SK-N-SH (cell line): ENCODE data around the gene TPM4. TPM values are rescaled to one million over a fixed set of nuclear protein-coding genes. Genes with fewer than 3 reads are reported as not detected.

ENCODE experiments used
- CTCF ChIA-PET: fragments of 300-600, 350-600 bp; formaldehyde crosslinking; extraction: SDS; loops from one replicate; lab custom pipeline; 2021; lab: Yijun Ruan, JAX
- POLR2A ChIA-PET: fragments of 350-600 bp; sonication (Branson Sonifier 250); formaldehyde crosslinking; extraction: SDS; loops from one replicate; lab custom pipeline; 2020; ENCODE audit warnings: antibody characterized with exemption, inconsistent platforms; lab: Yijun Ruan, JAX
- DNase-seq: peaks from one replicate; pipeline ENCODE4 v3.0.0; 2012
- H2AFZ ChIP-seq: fragments of 200-600 bp; sonication (generic); 2 replicates; pipeline ENCODE4 v1.8.1; 2016; ENCODE audit warnings: antibody characterized with exemption, mild to moderate bottlenecking, low read depth
- H3F3A ChIP-seq: fragments of 200-600 bp; sonication (generic); replicated peaks from 2 replicates; pipeline ENCODE3; 2016; ENCODE audit warnings: antibody characterized with exemption, mild to moderate bottlenecking; ENCODE audit not compliant: insufficient read depth
- H3K27ac ChIP-seq, 2 experiments: fragments of 200-500 bp in 1 of 2; fragments of 200-600 bp in 1 of 2; sonication (Bioruptor generic) in 1 of 2; sonication (generic), shearing (Covaris generic) in 1 of 2; 2 replicates each; pipeline versions ENCODE4 v1.5.1 to v1.6.1; 2014 to 2016; ENCODE audit warnings: low read depth in 2 of 2, inconsistent platforms in 1 of 2, low read length in 1 of 2, mild to moderate bottlenecking in 1 of 2, mixed read lengths in 1 of 2
- H3K27me3 ChIP-seq: fragments of 200-600 bp; sonication (generic), shearing (Covaris generic); 2 replicates; pipeline ENCODE4 v1.6.1; 2016; ENCODE audit warnings: mixed run types; ENCODE audit not compliant: insufficient read depth
- H3K36me3 ChIP-seq, 2 experiments: fragments of 200-500 bp in 1 of 2; fragments of 200-600 bp in 1 of 2; sonication (Bioruptor generic) in 1 of 2; sonication (generic) in 1 of 2; replicated peaks in 1 of 2; 2 replicates each; pipeline versions ENCODE3 to v1.5.1; 2014 to 2016; ENCODE audit warnings: low read length in 1 of 2, mild to moderate bottlenecking in 1 of 2; ENCODE audit not compliant: insufficient read depth in 2 of 2, control insufficient read depth in 1 of 2
- H3K4me1 ChIP-seq, 2 experiments: fragments of 200-500 bp in 1 of 2; fragments of 200-600 bp in 1 of 2; sonication (Bioruptor generic) in 1 of 2; sonication (generic), shearing (Covaris generic) in 1 of 2; 2 replicates each; pipeline versions ENCODE4 v1.5.1 to v1.6.1; 2014 to 2016; ENCODE audit warnings: low read depth in 1 of 2, low read length in 1 of 2, mixed run types in 1 of 2; ENCODE audit not compliant: insufficient read depth in 2 of 2, control insufficient read depth in 1 of 2
- H3K4me2 ChIP-seq: fragments of 200-600 bp; sonication (generic), shearing (Covaris generic); 2 replicates; pipeline ENCODE4 v1.6.1; 2017; ENCODE audit warnings: mixed run types
- H3K4me3 ChIP-seq, 2 experiments: fragments of 200-500 bp in 1 of 2; fragments of 200-600 bp in 1 of 2; sonication (Bioruptor generic) in 1 of 2; sonication (generic), shearing (Covaris generic) in 1 of 2; 2 replicates each; pipeline versions ENCODE4 v1.5.1 to v1.8.1; 2014 to 2016; ENCODE audit warnings: low read depth in 2 of 2, inconsistent platforms in 1 of 2, low read length in 1 of 2, mild to moderate bottlenecking in 1 of 2, mixed read lengths in 1 of 2, moderate library complexity in 1 of 2
- H3K79me2 ChIP-seq: fragments of 200-600 bp; sonication (generic); 2 replicates; pipeline ENCODE4 v1.8.1; 2017; ENCODE audit warnings: mild to moderate bottlenecking; ENCODE audit not compliant: insufficient read depth
- H3K9ac ChIP-seq: fragments of 200-600 bp; sonication (generic); 2 replicates; pipeline ENCODE4 v1.6.1; 2017; ENCODE audit warnings: mixed run types
- H3K9me2 ChIP-seq: fragments of 200-600 bp; sonication (generic); 2 replicates; pipeline ENCODE4 v1.6.1; 2017; ENCODE audit warnings: mixed run types
- H3K9me3 ChIP-seq: fragments of 200-600 bp; sonication (generic); 2 replicates; pipeline ENCODE4 v1.6.1; 2017; ENCODE audit warnings: mixed run types, mild to moderate bottlenecking, moderate library complexity
- H4K20me1 ChIP-seq: fragments of 200-600 bp; sonication (generic); 2 replicates; pipeline ENCODE4 v1.6.1; 2017; ENCODE audit warnings: mild to moderate bottlenecking, mixed run types; ENCODE audit not compliant: insufficient read depth
- CHD2 ChIP-seq: fragments of 150-350 bp; IDR thresholded peaks from 2 replicates; pipeline ENCODE4 v1.6.1; 2018; ENCODE audit warnings: low read length; ENCODE audit not compliant: partially characterized antibody
- CTCF ChIP-seq: fragments of 200-600 bp; sonication (generic); IDR thresholded peaks from 2 replicates; pipeline ENCODE4 v1.6.1; 2017; ENCODE audit warnings: antibody characterized with exemption, mild to moderate bottlenecking, moderate library complexity
- ELF1 ChIP-seq: IDR thresholded peaks from 2 replicates; pipeline ENCODE4 v1.4.0; 2012
- EP300 ChIP-seq, 2 experiments: IDR thresholded peaks; 2 replicates each; pipeline versions ENCODE4 v1.4.0 to v1.6.1; 2012; ENCODE audit warnings: borderline replicate concordance in 1 of 2, low read depth in 1 of 2, low read length in 1 of 2
- FOSL2 ChIP-seq: IDR thresholded peaks from 2 replicates; pipeline ENCODE4 v1.4.0; 2012; ENCODE audit warnings: low read depth, mild to moderate bottlenecking, moderate library complexity, borderline replicate concordance
- FOXJ3 ChIP-seq: sonication (generic); formaldehyde crosslinking; IDR thresholded peaks from 2 replicates; pipeline ENCODE4 v1.5.1; 2020; ENCODE audit warnings: mild to moderate bottlenecking, missing genetic modification reagents
- GABPA ChIP-seq: IDR thresholded peaks from 2 replicates; pipeline ENCODE4 v1.4.0; 2012; ENCODE audit warnings: low read depth, mild to moderate bottlenecking
- GATA2 ChIP-seq: sonication (generic); formaldehyde crosslinking; IDR thresholded peaks from 2 replicates; pipeline ENCODE4 v1.5.0; 2020; ENCODE audit warnings: mild to moderate bottlenecking, missing genetic modification reagents
- JUND ChIP-seq: IDR thresholded peaks from 2 replicates; pipeline ENCODE4 v1.4.0; 2012
- MXI1 ChIP-seq: IDR thresholded peaks from 2 replicates; pipeline ENCODE4 v1.6.1; 2012; ENCODE audit warnings: mild to moderate bottlenecking, low read depth, low read length, improper control_type of control experiment
- PBX3 ChIP-seq: IDR thresholded peaks from 2 replicates; pipeline ENCODE4; 2012
- POLR2AphosphoS5 ChIP-seq: IDR thresholded peaks from 2 replicates; pipeline ENCODE4 v1.6.1; 2012; ENCODE audit warnings: low read depth, low read length
- RAD21 ChIP-seq: IDR thresholded peaks from 2 replicates; pipeline ENCODE4 v1.6.1; 2012; ENCODE audit warnings: mild to moderate bottlenecking, low read length
- RCOR1 ChIP-seq: fragments of 150-350 bp; IDR thresholded peaks from 2 replicates; pipeline ENCODE4 v1.6.1; 2017; ENCODE audit warnings: antibody characterized with exemption, low read length
- RFX5 ChIP-seq: IDR thresholded peaks from 2 replicates; pipeline ENCODE4 v1.6.1; 2012; ENCODE audit warnings: mild to moderate bottlenecking, improper control_type of control experiment, low read length
- RXRA ChIP-seq: IDR thresholded peaks from 2 replicates; pipeline ENCODE4 v1.4.0; 2012; ENCODE audit warnings: low read depth, mild to moderate bottlenecking, borderline replicate concordance
- SIN3A ChIP-seq: IDR thresholded peaks from 2 replicates; pipeline ENCODE4 v1.6.1; 2012; ENCODE audit warnings: low read depth, mild to moderate bottlenecking, low read length, moderate library complexity, borderline replicate concordance
- SMC3 ChIP-seq: IDR thresholded peaks from 2 replicates; pipeline ENCODE4 v1.6.1; 2012; ENCODE audit warnings: low read depth, low read length, improper control_type of control experiment
- TAF1 ChIP-seq: IDR thresholded peaks from 2 replicates; pipeline ENCODE4 v1.6.1; 2012; ENCODE audit warnings: low read depth, mild to moderate bottlenecking, low read length, moderate library complexity, borderline replicate concordance
- TCF12 ChIP-seq: IDR thresholded peaks from 2 replicates; pipeline ENCODE4 v1.4.0; 2012
- TEAD4 ChIP-seq: IDR thresholded peaks from 2 replicates; pipeline ENCODE4 v1.4.0; 2012; ENCODE audit warnings: mild to moderate bottlenecking, borderline replicate concordance; ENCODE audit not compliant: insufficient read depth
- USF1 ChIP-seq: IDR thresholded peaks from 2 replicates; pipeline ENCODE4 v1.4.0; 2012; ENCODE audit warnings: low read depth, borderline replicate concordance
- YY1 ChIP-seq: IDR thresholded peaks from 2 replicates; pipeline ENCODE4 v1.4.0; 2012; ENCODE audit warnings: low read depth, mild to moderate bottlenecking
- WGBS: methylation state at CpG from one replicate; pipeline ENCODE4 v1.1.6; 2017; ENCODE audit warnings: low lambda C conversion rate; 5-methylcytosine and 5-hydroxymethylcytosine counted together
- polyA plus RNA-seq, 3 experiments: library from polyadenylated mRNA; depleted of rRNA; stranded (reverse); fragments of >200 nt; gene quantifications; 2 replicates each; pipeline ENCODE4 v1.2.3, GENCODE V29; 2012
- TF ChIP-seq, protein P1 (sequence below): IDR thresholded peaks from 2 replicates; pipeline ENCODE4 v1.4.0; 2012; ENCODE audit warnings: low read depth
- TF ChIP-seq, protein P2 (sequence below): fragments of 150-350 bp; IDR thresholded peaks from 2 replicates; pipeline ENCODE4 v1.6.1; 2016; ENCODE audit warnings: mild to moderate bottlenecking, low read depth, low read length

The TPM4 gene
- polyA plus RNA-seq, 1 of the 3 experiments (the other 2 are of a cell fraction), result 440 TPM

DNA sequence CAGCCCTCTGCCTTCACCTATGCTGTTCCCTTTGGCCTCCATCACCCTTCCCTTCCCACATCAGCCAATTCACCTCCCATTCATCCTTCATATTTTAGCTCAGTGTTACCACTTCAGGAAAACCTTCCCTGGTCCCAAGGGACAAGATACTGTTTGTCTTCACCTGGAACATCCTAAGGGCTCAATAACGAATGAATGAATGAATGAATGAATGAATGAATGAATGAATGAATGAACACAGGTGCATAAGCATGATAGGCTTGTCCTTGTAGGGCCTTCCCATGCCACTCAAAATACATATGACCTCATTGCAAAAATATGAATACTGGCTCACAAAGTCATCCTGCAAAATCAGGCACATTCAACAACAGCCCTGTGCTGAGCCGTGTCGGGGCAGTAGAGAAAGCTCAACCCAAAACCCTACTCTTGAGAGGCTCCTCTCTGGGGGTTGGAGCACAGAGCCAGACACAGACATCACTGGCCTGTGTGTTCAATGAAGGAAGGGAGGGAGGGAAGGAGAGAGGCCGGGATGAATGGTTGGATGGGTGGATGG is 33.7 kb upstream of the TPM4 start (continued):
- TF ChIP-seq RAD21, result no peak
- no peak for TF ChIP-seq CHD2
- TF ChIP-seq YY1, result no peak
- no peak for TF ChIP-seq JUND
- no peak for TF ChIP-seq USF1
- TF ChIP-seq GABPA, result no peak
- TF ChIP-seq TAF1, result no peak
- TF ChIP-seq FOXJ3, result no peak
- TF ChIP-seq SMC3, result no peak
- TF ChIP-seq MXI1, result no peak

DNA sequence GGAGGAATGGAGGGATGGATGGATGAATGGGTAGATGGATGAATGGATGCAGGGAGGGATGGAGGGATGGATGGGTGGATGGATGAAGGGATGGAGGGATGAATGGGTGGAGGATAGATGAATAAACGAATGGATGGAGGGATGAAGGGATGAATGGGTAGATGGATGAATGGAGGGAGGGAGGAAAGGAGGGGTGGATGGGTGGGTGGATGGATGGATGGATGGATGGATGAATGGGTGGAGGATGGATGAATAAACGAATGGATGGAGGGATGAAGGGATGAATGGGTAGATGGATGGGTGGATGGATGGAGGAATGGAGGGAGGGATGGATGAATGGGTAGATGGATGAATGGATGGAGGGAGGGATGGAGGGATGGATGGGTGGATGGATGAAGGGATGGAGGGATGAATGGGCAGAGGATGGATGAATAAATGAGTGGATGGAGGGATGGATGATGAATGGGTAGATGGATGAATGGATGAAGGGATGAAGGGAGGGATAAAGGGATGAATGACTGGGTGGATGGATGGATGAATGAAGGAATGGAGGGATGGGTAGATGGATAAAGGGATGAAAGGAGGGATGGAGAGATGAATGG is 33.0 kb upstream of the TPM4 start:
- Histone ChIP-seq H3K36me3 (no peaks in the 10 kb centered on the region), H3K27me3 (peaks cover 8% of the 10 kb centered on the region; the same call in 1 of the 2 replicates), H3K9ac (no peak overlapping the region), H3K9me3 (no peaks in the 10 kb centered on the region), H3K79me2 (no peaks in the 10 kb centered on the region), H3K4me3 (no peak overlapping the region), H3K9me2 (no peaks in the 10 kb centered on the region), H3K4me2 (no peak overlapping the region), H2AFZ (no peak overlapping the region), H3F3A (no peaks in the 10 kb centered on the region), H4K20me1 (no peaks in the 10 kb centered on the region), H3K4me1 (no peaks in the 10 kb centered on the region; a peak in 1 of 4 replicates), H3K27ac (no peak overlapping the region)
- DNase-seq, result no peak
- TF ChIP-seq TEAD4 (no peak), CHD2 (no peak), SIN3A (no peak), POLR2AphosphoS5 (no peak), USF1 (no peak), FOSL2 (no peak), RCOR1 (no peak), ELF1 (no peak), CTCF (no peak), TCF12 (no peak), FOXJ3 (no peak), RFX5 (no peak), TAF1 (no peak), JUND (no peak), PBX3 (no peak), RXRA (no peak), GATA2 (CRISPR knock-in tag) (no peak), EP300 (IDR thresholded peaks at IDR 0.05; ENCODE audit: borderline replicate concordance in 1 of 2, low read depth in 1 of 2, low read length in 1 of 2) (no peak)
- TF ChIP-seq, protein P1, sequence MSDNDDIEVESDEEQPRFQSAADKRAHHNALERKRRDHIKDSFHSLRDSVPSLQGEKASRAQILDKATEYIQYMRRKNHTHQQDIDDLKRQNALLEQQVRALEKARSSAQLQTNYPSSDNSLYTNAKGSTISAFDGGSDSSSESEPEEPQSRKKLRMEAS, result no peak
- TF ChIP-seq, protein P2, sequence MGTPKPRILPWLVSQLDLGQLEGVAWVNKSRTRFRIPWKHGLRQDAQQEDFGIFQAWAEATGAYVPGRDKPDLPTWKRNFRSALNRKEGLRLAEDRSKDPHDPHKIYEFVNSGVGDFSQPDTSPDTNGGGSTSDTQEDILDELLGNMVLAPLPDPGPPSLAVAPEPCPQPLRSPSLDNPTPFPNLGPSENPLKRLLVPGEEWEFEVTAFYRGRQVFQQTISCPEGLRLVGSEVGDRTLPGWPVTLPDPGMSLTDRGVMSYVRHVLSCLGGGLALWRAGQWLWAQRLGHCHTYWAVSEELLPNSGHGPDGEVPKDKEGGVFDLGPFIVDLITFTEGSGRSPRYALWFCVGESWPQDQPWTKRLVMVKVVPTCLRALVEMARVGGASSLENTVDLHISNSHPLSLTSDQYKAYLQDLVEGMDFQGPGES, result no peak
- ChIA-PET POLR2A (no interaction called here), CTCF (interaction anchor here (1.5 to 2.7 kb wide), 2 partner anchors 14 to 142 kb away, joined by 3 to 26 read pairs; partner anchors contain the start of gene FAM32A)
- 0% methylated on average over 2 of the region's 2 CpGs for WGBS
